Memory B cell (primary cell): ENCODE results near the gene NFKBIE.

Experiments used
- ATAC-seq: fragments of 150-1000 bp; cut with Tn5 transposase; 2 replicates; pipeline ENCODE4 v1.10.0; 2021; ENCODE audit warnings: low read depth, mild to moderate bottlenecking, moderate library complexity
- DNase-seq, 2 donors: peaks; one replicate each; pipeline ENCODE4 v3.0.0; 2022; ENCODE audit warnings: low spot score in 2 of 2
- H3K27ac Mint-ChIP-seq: one replicate; pipeline ENCODE4 v1.8.0; 2022; ENCODE audit warnings: mild to moderate bottlenecking, moderate library complexity, mixed read lengths
- H3K27me3 Mint-ChIP-seq: one replicate; pipeline ENCODE4 v1.8.0; 2022; ENCODE audit warnings: mixed read lengths
- H3K36me3 Mint-ChIP-seq: one replicate; pipeline ENCODE4 v1.8.0; 2022; ENCODE audit warnings: mild to moderate bottlenecking, mixed read lengths
- H3K4me1 Mint-ChIP-seq: one replicate; pipeline ENCODE4 v1.8.0; 2022; ENCODE audit warnings: mixed read lengths
- H3K4me3 Mint-ChIP-seq: one replicate; pipeline ENCODE4 v1.8.0; 2022; ENCODE audit warnings: mild to moderate bottlenecking, moderate library complexity, mixed read lengths
- H3K9me3 Mint-ChIP-seq: one replicate; pipeline ENCODE4 v1.8.0; 2022; ENCODE audit warnings: mixed read lengths

The NFKBIE gene

DNA sequence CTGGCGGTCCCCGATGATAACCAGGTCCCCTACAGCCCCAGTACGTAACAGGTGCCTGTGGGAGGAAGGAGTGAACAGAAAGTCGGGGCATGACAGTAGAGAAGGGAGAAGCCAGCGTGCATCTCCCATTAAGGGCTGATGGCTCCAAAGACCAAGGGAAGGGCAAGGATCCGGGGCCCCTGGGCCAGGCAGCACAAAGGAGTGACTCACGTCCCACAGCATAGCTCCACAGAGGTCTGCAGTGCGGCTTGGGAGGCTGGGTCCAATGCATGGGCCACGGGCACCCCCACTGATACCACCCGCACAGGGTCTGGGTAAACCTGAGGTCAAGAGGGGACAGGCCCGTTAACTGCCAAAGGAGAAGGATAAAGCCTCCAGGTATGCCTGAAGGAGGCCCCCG lies 37.5 kb upstream of the NFKBIE start:
- DNase-seq (no peak), ATAC-seq (no peak)
- H3K4me1 Mint-ChIP-seq: peaks cover under 1% of the 10 kb centered on the region
- H3K27me3 Mint-ChIP-seq: peaks cover 2% of the 10 kb centered on the region
- no peaks in the 10 kb centered on the region for H3K9me3 Mint-ChIP-seq
- H3K36me3 Mint-ChIP-seq: peaks cover 25% of the 10 kb centered on the region
- no peak overlapping the region for H3K4me3 Mint-ChIP-seq
- H3K27ac Mint-ChIP-seq: no peak overlapping the region

DNA sequence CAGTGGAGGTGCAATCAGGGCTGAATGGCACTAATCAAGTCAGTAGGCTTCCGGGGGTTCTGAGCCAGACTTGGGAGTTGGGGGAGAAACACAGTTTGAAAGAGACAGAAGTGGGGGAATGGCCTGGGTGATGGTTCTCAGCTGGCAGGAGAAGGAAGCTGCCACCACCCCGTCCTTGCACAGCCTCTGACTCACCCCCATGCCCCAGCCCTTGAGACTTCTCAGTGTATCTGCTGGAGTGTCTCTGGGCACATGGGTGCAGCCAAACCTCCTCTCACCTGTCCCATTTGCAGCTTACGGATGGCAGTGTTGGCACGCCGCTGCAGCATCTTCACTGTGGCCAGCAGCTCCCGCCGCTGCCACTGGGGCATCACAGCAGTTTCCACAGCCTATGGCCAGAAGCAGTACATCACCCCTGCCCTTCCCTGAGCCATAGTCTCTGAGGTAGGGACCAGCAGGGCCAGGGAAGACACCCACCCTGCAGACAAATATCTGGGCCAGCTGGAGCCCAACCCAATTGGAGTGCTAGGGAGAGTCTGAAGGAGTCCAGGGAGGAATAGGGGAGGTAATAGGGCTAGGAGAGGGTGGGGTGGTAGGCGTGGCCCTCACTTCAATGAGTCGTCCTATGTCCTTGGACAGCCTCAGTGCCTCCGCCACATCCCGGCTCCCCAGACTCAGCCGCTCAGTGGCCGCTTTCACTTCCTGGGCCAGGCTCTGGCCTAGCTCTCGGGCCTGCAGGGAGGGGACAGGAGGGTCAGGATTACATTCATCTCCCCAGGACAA lies 36.6 kb upstream of the NFKBIE start:
- DNase-seq: no peak
- no peak overlapping the region for H3K27ac Mint-ChIP-seq
- H3K27me3 Mint-ChIP-seq: peaks cover 5% of the 10 kb centered on the region
- H3K36me3 Mint-ChIP-seq: peaks cover 25% of the 10 kb centered on the region
- H3K4me3 Mint-ChIP-seq: no peak overlapping the region
- no peaks in the 10 kb centered on the region for H3K9me3 Mint-ChIP-seq
- ATAC-seq: no peak
- H3K4me1 Mint-ChIP-seq: peaks cover 3% of the 10 kb centered on the region

DNA sequence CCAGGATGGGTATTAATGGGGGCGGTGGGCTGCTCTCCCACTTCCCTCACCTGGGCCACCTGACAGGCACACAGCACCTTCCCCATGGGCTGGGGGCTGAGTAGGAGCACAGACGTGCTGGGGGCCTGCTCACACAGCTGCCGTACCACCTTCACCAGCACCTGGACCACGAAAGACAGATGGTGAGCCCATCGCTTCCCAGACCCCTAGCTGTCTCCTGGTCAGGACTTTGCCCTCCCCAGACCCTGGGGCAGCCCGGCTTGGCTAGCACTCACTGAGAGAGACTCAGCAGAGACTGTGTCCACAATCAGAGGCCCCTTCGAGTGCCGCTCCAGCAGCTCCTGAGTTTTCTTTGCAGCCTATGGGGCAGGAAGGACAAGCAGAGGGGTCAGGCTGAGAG lies 35.8 kb upstream of the NFKBIE start:
- ATAC-seq: no peak
- peaks cover 25% of the 10 kb centered on the region for H3K36me3 Mint-ChIP-seq
- no peak overlapping the region for H3K27ac Mint-ChIP-seq
- H3K9me3 Mint-ChIP-seq: no peaks in the 10 kb centered on the region
- DNase-seq: no peak
- peaks cover 14% of the 10 kb centered on the region for H3K27me3 Mint-ChIP-seq
- peaks cover 3% of the 10 kb centered on the region for H3K4me1 Mint-ChIP-seq
- no peak overlapping the region for H3K4me3 Mint-ChIP-seq

DNA sequence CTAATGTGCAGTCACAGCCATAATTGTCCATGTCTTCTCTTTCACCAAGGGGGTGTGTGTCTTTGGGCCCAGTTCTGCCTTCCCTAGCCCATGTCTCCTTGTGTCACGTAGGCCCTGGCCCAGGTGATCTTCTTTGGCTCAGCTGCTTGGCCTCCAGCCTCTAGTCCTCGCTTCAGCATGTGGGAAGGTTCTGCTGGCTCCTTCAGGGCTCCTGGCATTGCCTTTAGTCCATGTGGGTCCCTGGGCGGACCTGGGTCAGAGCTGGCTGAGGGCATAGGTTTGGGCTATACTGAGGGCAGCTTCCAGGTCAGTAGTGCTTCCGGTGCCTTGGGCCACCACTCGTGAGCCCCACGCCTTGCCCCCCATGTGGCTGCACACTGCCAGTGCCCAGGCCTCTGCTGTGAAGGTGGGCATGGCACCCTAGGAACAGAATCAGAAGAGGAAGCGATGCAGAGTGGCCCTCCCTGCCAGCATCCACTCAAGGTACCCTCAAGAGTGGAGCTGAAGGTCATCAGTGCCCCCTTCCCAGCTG lies 35.0 kb upstream of the NFKBIE start:
- no peaks in the 10 kb centered on the region for H3K9me3 Mint-ChIP-seq
- no peak for ATAC-seq
- H3K27me3 Mint-ChIP-seq: peaks cover 16% of the 10 kb centered on the region
- H3K27ac Mint-ChIP-seq: no peak overlapping the region
- H3K36me3 Mint-ChIP-seq: peaks cover 20% of the 10 kb centered on the region
- no peak for DNase-seq
- H3K4me1 Mint-ChIP-seq: peaks cover 3% of the 10 kb centered on the region
- no peak overlapping the region for H3K4me3 Mint-ChIP-seq

DNA sequence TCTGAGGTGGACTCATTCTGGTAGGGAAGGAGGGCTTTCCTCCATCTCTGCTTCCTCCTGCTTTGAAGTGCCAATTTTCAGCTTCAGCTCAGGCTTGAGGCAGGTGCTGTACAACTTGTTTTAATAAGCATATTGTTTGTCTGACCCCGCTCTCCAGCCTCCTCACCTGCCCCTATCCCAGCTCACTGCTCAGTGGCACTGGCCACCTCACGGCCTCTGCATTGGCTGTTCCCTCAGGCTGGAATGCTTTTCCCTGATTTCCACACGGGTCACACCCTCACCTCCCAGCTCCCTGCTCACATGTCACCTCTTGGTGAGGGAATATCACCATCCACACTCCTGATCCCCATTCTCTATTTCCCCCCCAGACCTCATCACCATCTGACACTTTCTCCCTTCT lies 33.5 kb upstream of the NFKBIE start:
- no peak overlapping the region for H3K4me3 Mint-ChIP-seq
- H3K27me3 Mint-ChIP-seq: peaks cover 18% of the 10 kb centered on the region
- peaks cover 3% of the 10 kb centered on the region for H3K4me1 Mint-ChIP-seq
- H3K9me3 Mint-ChIP-seq: no peaks in the 10 kb centered on the region
- H3K27ac Mint-ChIP-seq: no peak overlapping the region
- ATAC-seq (no peak), DNase-seq (no peak)
- peaks cover 20% of the 10 kb centered on the region for H3K36me3 Mint-ChIP-seq

DNA sequence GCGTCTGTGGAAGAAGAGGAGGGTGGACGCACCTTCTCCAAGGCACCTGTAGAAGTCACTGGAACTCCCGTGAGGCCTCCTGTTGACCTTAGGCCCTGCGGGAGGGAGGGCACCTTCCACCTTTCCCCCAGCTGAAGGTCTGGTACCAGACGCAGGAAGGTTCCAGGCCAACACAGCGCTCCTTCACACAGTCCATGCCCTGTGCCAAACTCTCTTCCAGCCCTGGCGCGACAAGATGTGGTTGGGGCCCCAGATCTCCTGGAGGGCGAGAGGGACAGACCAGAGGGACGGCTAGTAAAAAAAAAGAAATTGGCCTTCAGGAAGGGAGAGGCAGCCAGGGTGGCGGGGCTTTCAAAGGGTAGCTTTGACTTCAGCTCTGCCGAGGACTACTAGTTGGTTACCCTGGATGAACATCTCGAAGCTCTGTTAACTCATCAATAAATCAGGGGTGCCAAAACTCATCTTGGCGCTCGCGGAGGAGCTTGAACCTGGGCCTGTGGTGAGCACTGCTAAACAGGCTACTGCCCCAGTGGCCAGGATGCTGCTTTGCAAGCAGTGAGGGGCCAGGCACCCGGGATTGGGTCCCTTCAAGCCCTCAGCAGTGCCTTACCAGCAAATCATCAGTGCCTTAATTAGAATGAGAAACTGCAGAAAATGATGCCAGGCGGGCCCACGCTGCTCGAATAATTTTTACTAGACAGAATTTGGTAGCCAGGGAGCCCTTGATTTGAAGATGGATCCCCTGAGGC lies 32.9 kb upstream of the NFKBIE start:
- no peak overlapping the region for H3K27ac Mint-ChIP-seq
- peaks cover 15% of the 10 kb centered on the region for H3K36me3 Mint-ChIP-seq
- H3K4me1 Mint-ChIP-seq: peaks cover 3% of the 10 kb centered on the region
- ATAC-seq (no peak), DNase-seq (no peak)
- H3K4me3 Mint-ChIP-seq: peak overlapping the region; percentile 52
- no peaks in the 10 kb centered on the region for H3K9me3 Mint-ChIP-seq
- peaks cover 18% of the 10 kb centered on the region for H3K27me3 Mint-ChIP-seq

DNA sequence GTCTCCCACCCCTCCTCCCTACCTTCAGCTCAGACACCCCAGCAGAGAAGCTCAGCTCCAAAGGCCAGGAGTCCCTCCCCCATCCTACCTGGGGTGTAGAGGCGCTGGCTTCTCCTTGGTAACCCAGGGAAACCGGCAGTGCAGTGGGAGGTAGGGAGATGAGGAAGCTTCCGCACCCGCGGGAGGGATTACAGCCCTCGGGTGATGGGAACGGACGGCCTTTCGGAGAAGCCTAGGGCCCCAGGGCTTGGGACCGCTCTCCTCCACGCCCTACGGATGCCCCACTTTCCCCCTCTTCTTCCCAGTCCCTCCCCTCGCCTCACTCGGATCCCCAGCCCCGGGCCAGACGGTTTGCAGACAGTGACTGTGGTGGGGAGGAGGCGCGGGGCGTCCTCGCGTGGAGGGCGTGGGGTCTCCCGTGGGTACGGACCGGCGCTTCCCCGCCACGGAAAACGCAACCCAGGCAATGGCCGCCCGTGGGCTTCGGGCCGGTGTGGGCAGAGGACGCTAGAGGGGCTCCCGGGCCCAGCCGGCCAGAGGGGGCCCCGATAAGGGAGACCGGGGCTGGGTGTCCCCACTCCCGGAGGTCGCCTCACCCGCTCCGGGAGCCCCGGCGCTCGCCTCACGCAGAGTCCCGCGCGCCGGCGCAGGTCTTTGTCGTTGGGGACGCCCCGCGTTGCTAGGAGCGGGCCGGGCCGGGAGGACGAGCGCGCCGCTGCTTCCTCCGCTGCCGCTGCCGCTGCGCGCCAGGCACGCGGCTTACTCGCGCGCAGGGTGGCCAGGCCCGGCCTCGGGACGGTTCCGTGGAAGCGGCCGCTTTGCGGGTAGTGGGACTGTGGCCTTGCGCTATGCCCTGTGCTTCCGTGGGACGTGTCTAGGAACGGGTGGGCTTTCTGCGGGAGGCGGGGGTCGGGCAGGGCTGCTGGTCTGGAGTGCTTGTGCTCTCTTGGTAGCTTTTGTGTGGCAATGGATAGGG lies 32.0 kb upstream of the NFKBIE start:
- peak overlapping the region; percentile 52 for H3K4me3 Mint-ChIP-seq
- DNase-seq (peak in 1 of 2 donors; percentile 41), ATAC-seq (peak; percentile 89)
- peaks cover 3% of the 10 kb centered on the region for H3K4me1 Mint-ChIP-seq
- peaks cover 14% of the 10 kb centered on the region for H3K36me3 Mint-ChIP-seq
- H3K27me3 Mint-ChIP-seq: peaks cover 21% of the 10 kb centered on the region
- H3K27ac Mint-ChIP-seq: no peak overlapping the region
- no peaks in the 10 kb centered on the region for H3K9me3 Mint-ChIP-seq

DNA sequence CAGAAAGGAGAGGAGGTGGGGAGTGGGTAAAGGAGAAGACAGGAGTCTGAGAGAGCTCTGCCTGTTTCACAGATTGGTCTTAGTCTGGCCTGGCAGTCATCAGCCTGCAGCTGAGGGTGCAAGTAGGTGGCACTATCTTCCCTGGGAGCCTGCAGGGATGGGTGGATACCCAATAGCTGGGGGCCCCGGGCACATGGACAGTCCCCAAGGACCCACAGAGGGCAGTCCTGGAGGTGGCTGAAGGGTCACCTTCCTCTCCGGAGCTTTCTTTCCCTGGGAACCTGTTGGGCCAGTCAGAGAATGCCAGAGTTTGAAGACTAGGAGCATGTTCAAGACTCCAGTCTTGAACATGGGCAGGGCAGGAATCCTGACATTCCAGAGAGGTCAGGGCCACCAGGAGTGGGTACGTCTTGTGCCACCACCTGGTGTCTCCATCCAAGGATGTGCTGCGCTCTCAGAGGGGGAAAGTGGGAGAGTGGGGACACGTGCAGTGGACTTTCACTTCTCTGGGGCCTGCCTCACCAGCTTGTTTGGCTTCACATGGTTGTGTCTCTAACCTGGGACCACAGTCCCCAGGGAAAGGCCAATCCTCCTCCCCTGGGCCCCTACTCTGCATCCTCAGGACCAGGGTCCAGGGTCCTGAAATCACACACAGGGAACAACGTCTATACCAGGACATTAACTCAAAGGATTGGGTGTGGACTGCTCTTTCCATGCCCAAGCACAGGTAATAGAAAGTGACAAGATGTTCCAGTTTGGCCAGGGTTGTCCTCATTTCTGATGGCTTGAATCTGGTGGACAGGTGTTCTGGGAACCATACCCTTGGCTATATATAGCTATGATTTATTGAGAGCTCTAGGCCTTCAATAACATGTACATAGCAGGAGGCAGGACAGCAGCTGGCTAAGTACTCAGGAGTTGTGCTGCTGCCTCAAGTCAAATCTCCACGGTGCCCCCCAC lies 29.8 kb upstream of the NFKBIE start:
- no peak overlapping the region for H3K27ac Mint-ChIP-seq
- DNase-seq (no peak), ATAC-seq (no peak)
- H3K36me3 Mint-ChIP-seq: peaks cover under 1% of the 10 kb centered on the region
- no peak overlapping the region for H3K4me3 Mint-ChIP-seq
- peaks cover 30% of the 10 kb centered on the region for H3K27me3 Mint-ChIP-seq
- H3K4me1 Mint-ChIP-seq: peaks cover 3% of the 10 kb centered on the region
- H3K9me3 Mint-ChIP-seq: no peaks in the 10 kb centered on the region

DNA sequence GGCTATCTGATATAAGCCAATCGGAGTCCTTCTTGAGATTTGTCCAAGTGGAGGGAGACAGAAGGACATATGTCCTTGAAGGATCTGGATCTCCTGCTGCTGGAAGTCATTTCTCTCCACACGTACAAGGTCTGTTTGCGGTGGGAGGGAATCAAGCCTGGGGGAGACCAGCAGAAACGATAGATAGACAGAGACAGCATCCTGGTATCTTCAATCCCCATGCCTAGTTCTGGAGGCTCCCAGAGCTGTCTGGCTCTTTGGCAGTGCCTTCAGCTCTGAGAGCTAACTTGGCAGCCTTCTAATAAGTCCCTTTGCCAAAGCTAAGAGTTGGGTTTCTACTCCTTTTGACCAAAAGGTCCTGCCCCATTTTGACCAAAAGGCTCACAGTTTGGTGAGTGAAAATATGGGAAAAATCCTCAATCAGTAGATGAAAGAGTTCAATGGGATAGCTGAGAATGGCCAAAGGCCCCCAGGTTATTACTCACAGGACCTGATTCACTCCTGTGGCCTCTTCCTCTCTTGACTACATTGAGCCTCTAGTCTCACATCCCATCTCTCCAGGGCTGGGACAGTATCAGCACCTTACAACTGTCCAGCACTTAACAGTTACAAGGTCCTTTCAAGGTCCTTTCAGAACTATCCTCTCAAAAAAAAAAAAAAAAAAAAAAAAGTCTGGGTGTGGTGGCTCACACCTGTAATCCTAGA lies 27.5 kb upstream of the NFKBIE start:
- Mint-ChIP-seq H3K27me3 (peaks cover 35% of the 10 kb centered on the region), H3K4me3 (no peak overlapping the region), H3K27ac (no peak overlapping the region), H3K36me3 (no peaks in the 10 kb centered on the region), H3K9me3 (no peaks in the 10 kb centered on the region), H3K4me1 (peaks cover 2% of the 10 kb centered on the region)
- ATAC-seq (no peak), DNase-seq (no peak)

DNA sequence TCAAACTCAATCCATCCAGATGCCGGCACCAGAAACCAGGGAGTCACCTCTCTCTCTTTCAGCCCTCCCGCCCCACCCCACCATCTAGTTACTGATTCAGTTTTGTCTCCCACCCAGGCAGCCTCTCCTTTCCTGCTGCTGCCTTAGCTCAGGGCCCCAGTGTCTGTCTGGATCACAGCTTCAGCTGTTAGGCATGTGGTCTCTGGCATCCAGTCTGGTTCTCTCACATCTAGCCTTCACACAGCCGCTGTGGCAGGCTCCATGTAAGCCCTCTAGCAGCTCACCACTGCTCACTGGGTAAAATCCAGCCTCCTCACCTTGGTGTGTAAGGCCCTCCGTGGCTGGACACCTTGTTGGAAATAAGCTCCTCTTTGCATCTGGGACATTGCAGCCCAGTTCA lies 26.5 kb upstream of the NFKBIE start:
- H3K9me3 Mint-ChIP-seq: no peaks in the 10 kb centered on the region

DNA sequence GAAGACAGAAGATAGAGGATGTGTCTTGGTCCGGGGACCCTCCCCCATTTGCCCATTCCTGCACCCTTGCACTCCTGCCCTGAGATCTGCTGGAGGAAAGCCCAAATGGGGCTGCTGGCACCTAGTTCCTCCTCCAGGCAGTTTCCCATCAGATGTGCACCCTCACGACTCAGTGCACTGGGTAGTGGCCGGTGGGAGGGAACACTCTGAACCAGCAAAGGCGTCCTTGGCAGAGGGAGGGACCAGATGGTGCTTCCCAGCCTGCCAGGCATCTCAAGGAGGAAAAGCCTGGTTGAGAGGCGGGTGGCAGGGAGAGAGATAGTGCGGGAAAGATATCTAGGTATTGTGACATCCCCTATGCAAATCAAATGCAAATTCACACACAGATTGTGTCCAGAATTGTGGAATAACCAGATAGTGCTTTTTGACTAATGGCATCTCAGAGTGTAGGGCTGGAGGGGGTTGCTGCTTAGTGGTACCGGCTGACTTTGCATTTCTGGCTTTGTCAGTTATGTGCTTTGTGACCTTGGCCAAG lies 24.4 kb upstream of the NFKBIE start:
- ATAC-seq: no peak
- Mint-ChIP-seq H3K4me3 (no peak overlapping the region), H3K27me3 (peaks cover 34% of the 10 kb centered on the region), H3K9me3 (no peaks in the 10 kb centered on the region), H3K36me3 (peaks cover 3% of the 10 kb centered on the region), H3K4me1 (no peaks in the 10 kb centered on the region), H3K27ac (no peak overlapping the region)
- DNase-seq: no peak

More for the DNA sequence above, 26.5 kb upstream of the NFKBIE start:
- H3K4me3 Mint-ChIP-seq: no peak overlapping the region
- DNase-seq: no peak
- H3K36me3 Mint-ChIP-seq: no peaks in the 10 kb centered on the region
- H3K27me3 Mint-ChIP-seq: peaks cover 39% of the 10 kb centered on the region
- H3K4me1 Mint-ChIP-seq: no peaks in the 10 kb centered on the region
- H3K27ac Mint-ChIP-seq: no peak overlapping the region
- ATAC-seq: no peak

DNA sequence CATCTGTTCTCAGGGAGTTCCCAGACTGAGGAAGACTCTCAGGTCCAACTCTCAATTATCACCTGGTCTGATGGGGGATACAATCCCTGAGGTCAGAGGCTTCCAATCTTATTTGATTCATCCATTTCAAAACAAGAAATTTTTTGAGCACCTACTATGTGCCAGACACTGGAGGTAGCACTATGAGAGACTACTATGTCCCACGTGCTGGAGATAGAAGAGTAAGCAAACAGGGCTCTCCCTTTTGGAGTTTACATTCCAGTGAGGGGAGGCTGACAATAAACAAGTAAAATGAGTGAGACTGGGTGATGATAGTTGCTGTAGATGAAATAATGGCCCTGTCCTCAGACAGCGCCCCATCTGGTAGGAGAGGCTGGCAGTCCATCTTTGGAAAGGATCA lies 21.4 kb upstream of the NFKBIE start:
- no peak overlapping the region for H3K27ac Mint-ChIP-seq
- H3K4me3 Mint-ChIP-seq: no peak overlapping the region
- peaks cover 40% of the 10 kb centered on the region for H3K27me3 Mint-ChIP-seq
- DNase-seq (no peak), ATAC-seq (no peak)
- H3K4me1 Mint-ChIP-seq: no peaks in the 10 kb centered on the region
- H3K9me3 Mint-ChIP-seq: no peaks in the 10 kb centered on the region
- H3K36me3 Mint-ChIP-seq: peaks cover 3% of the 10 kb centered on the region
